DOHH2 (cell line): ENCODE results near the gene TSHZ3.

Source experiments
- CTCF ChIP-seq: fragments of 200-600 bp; sonication (generic); IDR thresholded peaks from one replicate; pipeline ENCODE4 v1.5.1; 2014; ENCODE audit warnings: antibody characterized with exemption, mild to moderate bottlenecking, low read depth, low read length; ENCODE audit not compliant: poor library complexity, severe bottlenecking
- EZH2phosphoT487 ChIP-seq: fragments of 200-600 bp; sonication (generic); IDR thresholded peaks from 2 replicates; pipeline ENCODE4 v1.6.1; 2017; ENCODE audit warnings: borderline replicate concordance, mild to moderate bottlenecking, antibody characterized with exemption, low read length, moderate library complexity, mixed read lengths

GRCh38 chr19:31331536-31331935 is 17.7 kb downstream of the TSHZ3 start:
- TF ChIP-seq CTCF (no peak), EZH2phosphoT487 (no peak)
